ENCODE results near the gene CD86.

CD86 gene

DNA sequence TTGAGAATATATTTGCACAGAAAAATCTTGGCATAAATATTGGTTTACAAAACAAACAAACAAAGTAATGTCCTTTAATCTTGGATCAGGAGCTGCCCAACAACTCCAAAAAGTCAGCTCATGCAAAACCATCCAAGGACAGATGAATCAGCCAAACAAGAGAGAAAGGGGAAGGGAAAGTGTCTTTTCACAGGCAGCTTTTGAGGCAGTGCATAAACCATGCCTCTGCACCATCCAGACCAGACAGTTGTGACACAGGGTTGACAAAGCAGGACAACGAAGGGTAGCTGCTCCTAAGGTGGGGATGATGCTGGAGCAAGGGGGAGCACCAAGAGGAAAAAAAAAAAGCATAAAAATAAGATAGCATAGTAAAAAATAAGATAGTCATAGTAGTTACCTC lies 8.7 kb downstream of the CD86 start:
- DNase-seq, result no peak

DNA sequence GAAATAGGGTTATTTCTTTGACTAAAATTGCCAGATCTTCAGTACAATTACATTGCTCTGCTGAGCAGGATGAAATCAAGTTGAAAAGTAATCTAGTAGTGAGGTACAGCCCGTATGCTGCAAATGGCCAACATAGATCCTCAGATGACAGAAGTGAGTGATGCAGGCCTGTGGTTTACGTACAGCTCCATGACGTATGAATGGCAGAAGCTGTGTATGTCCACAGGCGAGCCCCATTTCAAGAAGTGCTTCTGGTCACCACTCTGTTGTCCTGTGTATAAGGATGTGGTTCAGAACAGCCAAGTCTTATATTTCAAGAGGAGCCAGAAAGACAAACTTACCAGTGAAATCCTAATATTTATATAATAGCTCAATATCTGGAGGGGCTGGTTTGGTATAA lies 9.2 kb downstream of the CD86 start:
- no peak for DNase-seq

DNA sequence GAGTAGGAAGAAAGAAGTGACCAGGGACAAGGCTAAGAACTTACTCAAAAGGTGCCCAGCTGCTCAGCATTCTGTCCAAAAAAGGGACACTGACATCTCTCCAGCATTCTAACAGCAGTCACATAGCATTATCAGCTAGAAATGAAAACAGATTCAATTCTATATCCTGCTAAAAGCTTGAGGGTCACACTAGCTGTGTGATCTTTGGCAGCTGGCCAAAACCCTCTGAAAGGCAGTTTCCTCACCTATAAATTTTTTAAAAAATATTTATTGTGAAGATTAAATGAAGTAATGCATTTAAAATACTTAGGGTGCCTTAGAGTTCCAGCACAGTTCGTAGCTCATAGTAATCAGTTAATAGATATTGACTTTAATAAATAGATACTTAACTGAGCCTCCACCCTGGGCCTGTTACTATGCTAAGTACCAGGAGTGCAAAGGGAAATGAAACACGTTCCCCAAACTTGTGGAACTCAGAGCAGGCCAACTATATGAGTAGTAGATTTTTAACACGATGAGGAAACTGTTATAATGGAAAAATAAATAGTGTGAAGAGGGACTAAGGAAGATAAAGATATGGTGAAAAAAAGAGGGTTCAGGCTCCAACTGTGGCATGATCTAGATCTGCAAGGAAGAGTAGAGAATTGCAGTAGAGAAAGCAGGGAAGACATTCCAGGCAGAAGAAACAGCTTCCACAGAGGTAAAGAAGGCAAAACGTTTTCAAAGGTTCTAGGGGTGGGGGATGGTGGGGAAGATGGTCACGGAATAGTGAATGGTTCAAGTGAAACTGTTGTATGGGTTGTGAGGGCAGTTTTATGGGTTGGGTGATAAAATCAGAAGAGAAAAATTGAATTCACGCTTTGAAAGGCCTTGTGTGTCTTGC lies 11.4 kb downstream of the CD86 start:
- DNase-seq, result no peak

DNA sequence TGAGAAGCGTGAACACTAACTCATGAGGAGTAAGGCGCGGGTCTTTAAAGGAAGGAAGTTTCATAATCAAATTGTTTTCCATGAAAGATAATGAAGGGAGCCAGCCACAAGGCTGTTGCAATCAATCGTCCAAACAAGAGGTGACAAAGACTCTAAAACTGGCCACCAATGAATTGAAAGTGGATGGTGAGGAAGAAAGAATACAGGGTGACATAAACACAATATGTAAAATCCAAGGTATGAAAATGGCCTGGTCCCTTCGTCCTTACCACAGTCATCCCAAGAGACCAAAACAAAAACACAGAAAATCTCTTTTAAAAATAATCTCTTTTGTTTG lies 12.0 kb downstream of the CD86 start:
- no peak for DNase-seq

DNA sequence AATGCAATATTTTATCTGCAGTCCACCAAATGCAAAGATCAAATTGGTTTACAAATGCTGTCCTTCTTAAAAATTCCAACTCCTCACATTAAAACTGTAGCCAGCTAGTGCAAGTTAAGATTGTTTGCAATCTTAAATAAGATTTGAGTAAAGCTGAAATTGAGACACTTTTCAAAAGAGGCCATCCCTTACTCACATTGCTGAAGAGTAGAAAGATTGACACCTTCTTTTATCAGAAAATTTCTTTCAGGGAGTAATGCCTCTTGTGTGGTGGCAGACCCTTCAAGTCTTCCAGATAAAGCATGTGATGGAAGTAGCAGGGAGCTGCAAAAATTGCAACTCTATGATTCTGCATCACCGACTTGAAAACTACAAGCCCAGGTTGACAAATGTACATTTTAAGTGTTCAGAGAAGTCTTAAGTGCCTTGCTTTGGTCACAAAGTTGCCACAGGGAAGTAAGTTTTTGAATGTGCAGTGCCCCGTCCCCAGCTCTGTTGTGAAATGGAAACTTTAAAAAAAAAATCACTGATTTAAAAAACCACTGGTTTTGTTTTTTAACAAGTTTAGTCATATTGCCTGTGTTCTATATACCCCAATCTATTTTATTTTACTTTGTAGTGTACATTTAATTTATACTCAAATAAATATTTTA lies 12.6 kb downstream of the CD86 start:
- DNase-seq, result no peak

DNA sequence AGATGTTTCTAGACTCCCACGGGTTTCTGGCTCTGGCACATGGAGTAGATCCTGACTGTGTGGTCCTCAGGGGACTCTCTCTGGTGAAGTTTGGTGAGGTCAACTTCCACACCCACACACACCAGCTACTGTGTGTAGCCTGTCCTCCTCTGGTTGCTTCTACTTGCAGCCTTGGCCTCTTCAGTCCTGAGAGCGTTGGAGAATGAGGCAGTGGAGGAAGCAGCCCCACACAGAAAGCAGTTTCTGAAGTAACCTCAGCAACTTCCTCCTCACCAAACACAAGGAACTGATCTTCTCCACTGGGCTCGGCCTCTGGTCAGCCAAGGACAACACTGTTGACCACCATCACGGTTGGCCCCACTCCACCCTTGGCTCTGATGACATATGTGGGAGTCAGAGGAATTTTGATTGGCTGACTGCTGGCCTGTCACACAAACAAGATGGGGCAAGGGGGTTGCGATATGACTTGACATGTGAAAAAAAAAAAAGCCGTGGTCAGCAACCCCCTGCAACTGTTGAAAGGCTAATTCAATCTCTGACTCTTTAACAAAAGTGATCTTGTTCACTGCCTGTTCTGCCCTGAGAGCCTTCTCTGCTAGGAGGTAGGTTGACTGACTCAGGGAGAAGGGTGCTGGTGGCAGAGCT lies 19.6 kb downstream of the CD86 start:
- DNase-seq, result no peak

DNA sequence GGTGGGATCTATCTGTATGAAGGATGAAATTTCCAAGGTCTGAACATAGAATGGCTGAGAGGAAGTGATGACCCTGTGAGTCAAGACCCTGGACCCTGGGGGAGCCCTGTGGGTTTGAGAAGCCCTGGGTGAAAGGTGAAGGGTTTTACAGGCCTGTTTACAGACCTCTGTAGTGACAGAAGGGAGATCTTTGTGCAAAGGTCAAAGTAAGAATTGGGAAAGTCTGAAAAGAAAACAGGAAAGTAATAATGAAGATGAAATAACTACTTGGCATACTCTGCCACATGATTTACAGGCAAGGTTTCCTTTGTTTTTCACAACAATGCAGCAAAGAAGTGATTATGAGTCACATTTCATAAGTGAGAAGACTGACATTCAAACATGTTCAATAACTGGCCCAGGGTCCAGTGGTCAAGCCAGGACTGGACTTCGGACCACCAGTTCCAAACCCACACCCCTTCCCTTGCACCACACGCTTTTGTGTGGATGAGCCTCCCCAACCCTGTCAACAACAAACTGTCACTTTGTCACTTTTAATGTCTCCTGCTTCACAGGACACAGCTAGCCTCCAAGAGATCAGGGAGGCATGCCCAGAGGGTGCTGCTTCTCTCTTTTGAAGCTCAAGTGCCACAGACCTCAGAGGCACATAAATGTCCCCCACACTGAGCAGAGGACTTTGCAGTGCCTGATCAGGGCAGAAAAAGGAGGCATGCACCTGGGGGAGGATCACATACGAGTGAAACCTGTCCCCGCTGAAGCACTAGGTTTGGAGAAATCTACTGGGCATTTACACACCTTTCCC lies 21.5 kb downstream of the CD86 start:
- DNase-seq, result no peak

DNA sequence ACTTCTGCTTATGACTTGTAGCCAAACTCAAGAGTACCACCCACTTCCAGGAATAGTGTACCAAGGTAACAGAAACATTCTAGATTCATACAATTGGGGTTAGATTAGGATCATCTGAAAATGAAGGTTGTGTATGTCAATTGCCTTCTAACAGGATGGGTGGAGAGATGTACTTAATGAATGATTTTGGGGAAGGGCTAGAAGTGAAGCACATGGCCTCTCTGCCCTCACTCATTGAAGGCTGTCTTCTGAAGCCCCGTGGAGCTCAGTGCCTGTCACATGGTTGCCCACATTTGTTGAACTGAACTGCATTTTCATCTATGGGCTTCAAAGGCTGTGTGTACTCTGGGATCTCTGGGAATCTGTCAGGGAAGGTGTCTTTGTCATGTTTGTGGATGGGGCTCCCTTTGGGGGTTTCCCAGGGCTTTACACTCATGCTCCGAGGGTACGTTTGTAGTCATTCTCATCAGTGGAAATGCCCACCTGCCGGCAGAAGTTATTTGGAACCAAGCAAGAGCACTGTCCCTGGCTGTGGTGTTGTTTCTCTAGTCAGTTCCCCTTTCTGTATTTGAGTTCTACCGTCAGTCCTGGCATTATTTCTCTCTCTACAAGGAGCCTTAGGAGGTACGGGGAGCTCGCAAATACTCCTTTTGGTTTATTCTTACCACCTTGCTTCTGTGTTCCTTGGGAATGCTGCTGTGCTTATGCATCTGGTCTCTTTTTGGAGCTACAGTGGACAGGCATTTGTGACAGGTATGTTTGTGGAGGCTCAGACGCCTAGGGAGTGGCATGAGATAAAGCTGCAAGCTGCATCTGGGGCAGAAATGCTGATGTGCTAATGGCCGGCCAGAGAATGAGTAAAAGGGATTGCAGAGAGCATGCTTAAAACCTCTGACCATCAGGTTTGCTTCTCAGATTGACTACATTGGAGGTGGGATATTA lies 22.4 kb downstream of the CD86 start:
- no peak for DNase-seq

DNA sequence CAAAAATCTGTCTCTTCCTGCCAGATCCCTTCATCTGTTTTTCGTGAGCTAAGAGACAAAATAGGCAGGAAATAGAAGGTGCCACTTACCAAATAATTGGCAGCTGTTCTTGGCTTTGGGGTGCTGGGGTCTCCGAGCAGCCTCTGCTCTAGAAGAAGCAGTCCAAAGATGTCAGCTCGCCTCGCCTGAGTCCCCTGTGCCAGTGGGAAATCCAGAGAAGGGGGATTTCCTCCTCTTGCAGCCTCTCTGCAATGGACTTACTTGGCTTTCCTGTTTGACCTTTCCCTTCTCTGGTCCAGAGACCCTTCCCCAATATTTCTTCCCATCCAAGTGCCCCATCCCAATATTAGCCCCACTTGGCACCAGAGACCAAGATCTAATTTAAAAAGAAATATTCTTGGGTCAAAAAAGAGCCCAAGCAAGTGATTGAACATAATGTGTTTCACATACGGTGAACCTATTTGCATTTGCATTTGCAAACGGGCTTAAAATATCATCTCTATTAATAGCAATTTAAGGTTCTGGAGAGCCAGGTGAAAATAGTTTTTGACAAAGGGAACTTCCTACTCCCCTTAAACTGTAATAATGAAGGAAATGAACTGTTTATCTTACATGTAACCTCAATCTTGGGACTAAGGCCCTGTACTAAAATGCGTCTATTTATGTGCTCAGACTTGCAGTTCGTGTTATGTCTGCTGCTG lies 23.2 kb downstream of the CD86 start:
- DNase-seq, result no peak

DNA sequence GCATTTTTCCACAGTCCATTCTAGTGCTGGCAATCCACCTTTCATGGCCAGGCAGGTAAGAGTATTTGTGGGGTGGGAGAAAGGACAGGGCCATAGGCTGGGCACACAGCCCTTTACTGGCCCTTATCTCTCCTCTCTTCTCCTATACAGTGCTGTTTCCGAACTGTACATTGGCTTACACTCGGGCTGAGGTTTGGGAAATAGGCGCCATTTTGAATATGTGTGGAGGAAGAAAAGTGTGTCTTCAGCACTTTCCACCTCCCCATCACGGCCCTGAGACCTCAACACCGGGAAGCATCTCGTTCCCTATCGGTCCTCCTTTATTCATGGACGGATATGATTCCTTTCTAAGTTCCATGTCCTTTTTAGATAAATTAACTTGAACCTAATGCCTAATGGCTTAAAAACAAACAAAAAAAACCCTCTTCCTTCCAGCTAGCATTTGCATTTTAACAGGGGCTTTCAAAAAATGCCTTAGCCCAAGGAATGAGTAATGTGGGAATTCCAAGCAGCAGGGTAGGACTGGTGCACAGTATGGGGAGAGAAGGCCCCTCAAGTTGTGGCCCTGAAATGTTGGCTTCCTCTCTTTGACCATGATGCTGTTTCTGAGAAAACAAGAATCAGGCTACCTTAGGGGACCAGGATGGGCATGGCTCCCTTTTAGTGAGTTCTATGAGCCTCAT lies 24.5 kb downstream of the CD86 start:
- DNase-seq, result no peak

DNA sequence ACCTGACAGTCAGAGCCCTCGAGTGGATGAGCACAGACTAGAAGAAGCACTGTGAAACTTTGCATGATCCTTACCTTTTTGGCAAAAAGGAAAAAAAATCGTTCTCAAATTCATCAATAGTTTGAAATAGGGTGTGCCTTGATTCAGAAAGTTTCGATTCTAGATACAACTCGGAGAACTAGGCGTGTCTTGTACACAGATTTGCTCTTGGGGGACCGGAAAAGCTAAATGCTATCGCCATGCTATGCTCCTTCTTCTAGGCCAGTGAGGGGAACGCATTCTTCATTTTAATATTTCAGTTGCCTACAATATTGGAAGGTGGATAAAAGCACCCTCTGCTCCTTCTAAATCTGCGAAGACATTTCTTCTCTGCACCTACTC lies 25.0 kb downstream of the CD86 start:
- no peak for DNase-seq

DNA sequence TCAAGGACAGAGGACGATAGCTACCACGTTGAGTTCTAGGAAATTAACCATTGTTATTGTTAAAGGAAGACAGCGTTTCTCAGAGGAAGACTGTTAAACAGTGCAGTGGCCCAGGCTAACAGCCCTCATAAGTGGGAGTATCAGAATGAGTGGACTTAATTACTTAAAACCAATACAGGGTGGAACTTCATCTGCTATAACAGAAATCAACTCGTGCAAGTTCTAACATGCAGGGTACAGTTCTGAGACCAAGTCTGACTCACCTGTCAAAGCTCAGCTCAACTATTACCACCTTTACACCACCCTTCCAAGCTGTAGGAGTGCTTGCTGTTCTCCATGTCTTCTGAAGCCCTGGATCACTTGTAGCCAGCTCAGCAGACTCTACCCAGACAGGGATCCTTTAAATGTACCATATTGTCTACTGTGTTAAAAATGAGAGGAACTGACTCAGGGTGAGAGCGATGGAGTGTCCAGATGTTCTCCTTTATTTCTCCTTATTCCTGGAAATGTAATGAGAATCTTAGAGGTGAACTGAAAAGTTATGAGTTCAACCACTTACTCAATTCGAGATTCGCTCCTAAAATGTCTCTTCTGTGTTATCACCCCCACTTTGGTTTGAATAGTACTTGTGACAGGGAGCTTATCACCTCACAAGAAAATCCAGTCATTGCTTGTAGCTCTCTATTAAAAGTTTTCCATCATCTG lies 26.5 kb downstream of the CD86 start:
- no peak for DNase-seq

DNA sequence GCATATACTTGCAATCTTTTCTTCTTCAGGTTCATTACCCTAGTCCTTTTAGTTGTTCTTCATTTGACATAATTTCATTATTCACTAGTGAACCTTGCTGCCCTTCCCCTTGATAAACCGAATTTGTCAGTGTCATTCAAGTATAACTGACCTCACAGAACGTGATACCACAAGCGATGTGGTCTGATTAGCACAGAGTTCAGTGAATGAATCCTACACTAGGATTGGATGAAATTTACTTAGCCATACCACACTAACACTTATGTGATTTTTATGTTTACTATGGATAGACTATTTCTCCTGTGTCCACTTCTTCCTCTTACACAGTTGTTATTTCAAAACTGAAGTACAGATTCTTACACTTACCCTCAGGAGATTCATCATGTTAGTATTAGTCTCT lies 27.2 kb downstream of the CD86 start:
- DNase-seq, result no peak

DNA sequence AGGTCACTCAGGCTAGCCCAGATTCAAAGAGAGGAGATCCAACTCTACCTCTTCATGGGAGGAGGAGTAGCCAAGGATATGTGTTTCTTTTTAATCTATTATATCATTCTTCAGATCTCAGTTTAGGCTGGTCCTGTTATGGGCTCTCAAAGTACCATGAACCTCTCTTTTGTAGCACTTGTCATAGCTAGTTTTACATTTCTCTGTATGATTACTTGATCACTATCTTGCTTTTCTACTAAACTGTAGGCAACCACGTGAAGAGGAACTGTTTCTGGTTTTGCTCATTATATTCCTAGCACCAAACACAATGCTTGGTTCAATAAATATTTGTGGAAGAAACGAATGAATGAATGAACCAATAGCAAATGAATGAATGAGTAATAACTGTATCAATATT lies 29.6 kb downstream of the CD86 start:
- DNase-seq, result no peak

DNA sequence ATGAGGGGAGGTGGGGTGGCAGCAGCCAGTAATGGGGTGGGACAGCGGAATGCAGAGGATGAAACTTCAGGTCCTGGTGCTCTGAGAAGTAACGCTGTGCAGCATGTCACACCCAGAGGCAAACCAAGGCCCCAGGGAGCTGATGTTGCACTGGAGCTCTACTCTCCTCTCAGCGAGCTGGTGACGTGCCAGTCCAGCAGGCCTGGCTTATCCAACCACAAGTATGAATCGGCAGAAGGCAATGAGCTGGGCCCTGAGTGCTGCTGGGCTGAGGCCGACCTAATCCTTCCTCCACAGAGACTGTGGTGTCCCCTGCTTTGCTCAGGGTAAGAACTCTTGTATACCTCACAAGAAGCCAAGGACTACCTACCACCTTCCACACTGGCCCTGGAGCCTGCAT lies 30.5 kb downstream of the CD86 start:
- no peak for DNase-seq

DNA sequence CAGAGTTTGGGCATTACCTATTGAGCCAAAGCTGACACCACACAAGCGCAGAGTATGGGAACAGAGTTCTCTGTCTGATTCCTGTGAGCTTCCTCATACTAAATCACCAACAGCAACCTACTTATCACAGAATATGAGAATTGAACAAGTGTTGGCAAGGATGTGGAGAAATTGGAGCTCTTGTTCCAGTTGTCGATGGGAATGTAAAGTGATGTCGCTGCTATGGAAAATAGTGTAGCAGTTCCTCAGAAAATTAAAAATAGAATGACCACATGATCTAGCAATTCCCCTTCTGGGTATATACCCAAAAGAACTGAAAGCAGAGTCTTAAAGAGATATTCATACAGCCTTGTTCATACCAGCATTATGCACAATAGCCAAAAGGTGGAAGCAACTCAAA lies 33.4 kb downstream of the CD86 start:
- no peak for DNase-seq

DNA sequence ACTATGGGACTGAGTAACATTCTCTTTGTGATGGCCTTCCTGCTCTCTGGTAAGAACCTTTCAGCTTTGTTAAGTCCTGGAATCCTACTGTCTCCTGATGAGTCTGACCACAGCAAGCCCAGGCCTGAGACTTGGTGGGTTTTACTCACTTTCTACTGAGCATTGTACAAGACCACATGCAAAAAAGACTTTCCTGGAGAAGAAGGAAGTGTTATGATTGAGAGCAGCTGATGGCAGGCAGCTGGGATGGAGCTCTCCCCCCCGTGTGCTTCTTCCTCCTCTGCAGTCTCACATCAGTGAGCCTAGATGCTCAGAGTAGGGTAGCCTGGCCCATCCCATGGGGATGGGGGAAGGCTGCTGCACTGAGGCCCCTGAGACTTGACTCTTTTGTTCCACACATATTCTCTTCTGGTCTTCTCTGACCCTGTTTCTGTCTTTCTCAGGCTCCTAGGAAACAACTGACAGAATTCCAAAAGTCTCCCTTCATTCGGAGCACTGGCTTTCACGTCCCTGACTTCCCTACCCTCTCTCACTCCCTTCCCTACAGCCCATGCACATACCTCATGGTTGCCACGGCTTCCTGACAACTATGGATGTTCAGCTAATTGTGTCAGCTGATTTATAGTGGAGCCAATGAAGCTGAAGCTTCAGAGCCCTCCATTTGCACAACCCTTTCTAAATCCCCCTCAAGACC lies 36.6 kb downstream of the CD86 start:
- no peak for DNase-seq

DNA sequence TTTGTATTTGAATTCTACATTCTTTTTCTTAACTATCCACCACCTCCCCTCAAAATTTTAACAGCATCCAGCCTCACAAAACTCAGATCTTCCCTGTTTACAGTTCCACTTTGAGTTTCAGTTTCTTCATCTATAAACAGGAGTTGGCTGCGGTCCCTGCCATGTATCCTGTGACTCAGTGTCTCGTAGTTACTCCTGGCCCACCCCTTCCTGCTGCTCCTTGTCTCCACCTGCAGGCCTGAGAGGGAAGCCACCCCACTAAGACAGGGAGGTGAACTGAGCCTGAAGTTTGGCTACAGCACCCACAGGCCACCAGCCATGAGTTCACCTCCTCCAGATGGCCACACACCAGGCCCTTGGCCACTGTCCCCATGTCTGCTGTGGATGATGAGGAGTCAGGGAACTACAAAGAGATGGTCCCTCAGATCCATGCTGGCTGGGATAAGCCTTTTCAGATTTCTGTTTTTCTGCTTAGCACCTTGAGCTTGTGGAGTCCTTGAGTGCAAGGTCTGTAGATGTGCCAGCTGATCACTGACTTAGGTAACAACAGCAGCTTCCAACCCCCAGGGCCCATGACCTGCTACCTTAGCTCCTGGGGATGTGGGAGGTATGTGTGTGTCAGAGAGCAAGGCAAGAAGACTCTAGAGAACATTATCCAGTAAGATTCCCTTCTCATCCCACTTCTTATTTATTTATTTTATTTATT lies 37.5 kb downstream of the CD86 start:
- no peak for DNase-seq

DNA sequence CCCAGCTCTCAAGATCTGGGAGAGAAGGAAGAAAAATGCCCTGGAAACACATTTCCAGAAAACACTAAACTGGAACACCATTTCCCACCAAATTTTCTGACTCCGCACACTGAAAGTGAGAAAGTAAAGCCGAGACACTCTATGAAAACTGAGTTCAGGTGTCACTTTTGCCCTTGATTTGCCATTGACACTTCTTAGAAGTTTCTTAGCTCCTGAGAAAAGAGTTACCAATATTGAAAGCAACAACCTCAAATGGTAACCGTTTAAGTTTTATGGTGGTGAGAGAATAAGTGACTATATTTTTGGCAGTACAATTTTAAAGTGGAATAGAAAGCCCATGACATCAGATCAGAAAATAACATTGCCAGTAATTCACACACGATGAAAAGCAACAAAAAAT lies 39.0 kb downstream of the CD86 start:
- DNase-seq, result no peak
